ENCODE results near the gene KDSR.

DNA sequence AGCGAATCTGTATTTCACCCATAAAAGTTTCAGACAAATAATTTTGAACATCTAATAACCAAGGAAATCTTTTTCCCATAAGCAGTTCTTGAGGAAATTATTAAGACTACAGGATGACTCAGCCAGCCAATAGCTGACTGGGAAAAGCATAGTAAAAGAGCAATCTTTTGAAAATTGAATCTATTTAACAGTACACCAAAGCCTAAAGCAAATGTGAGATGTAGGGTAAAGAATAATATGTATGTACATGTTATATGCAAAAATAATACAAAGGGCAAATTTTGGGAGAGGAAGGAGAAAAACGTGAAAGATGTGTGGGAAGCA is 12.6 kb upstream of the KDSR start:
- TF ChIP-seq, protein P1, sequence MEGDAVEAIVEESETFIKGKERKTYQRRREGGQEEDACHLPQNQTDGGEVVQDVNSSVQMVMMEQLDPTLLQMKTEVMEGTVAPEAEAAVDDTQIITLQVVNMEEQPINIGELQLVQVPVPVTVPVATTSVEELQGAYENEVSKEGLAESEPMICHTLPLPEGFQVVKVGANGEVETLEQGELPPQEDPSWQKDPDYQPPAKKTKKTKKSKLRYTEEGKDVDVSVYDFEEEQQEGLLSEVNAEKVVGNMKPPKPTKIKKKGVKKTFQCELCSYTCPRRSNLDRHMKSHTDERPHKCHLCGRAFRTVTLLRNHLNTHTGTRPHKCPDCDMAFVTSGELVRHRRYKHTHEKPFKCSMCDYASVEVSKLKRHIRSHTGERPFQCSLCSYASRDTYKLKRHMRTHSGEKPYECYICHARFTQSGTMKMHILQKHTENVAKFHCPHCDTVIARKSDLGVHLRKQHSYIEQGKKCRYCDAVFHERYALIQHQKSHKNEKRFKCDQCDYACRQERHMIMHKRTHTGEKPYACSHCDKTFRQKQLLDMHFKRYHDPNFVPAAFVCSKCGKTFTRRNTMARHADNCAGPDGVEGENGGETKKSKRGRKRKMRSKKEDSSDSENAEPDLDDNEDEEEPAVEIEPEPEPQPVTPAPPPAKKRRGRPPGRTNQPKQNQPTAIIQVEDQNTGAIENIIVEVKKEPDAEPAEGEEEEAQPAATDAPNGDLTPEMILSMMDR (IDR thresholded peaks at IDR 0.05), result no peak
- no peak for TF ChIP-seq POLR2A (IDR thresholded peaks at IDR 0.05)

All from body of pancreas (tissue), 4 donors.